ENCODE data around the gene TCERG1L.
"Not testable (repeated sequence)": the region's sequence is repeated elsewhere in the genome, so short reads cannot be mapped to it uniquely, and the experiment has no call there.

TCERG1L gene

GRCh38 chr10:131115321-131115720, 196.2 kb downstream of the TCERG1L start:
- no peak for DNase-seq

- DNase-seq, result no peak
Observed at GRCh38 chr10:131114846-131115245, 196.7 kb downstream of the TCERG1L start.

- no peak for DNase-seq
Observed at GRCh38 chr10:131113709-131114291, 197.7 kb downstream of the TCERG1L start.

GRCh38 chr10:131113165-131113564, 198.4 kb downstream of the TCERG1L start:
- DNase-seq, result no peak

GRCh38 chr10:131112691-131113090, 198.8 kb downstream of the TCERG1L start:
- DNase-seq, result no peak

DNA sequence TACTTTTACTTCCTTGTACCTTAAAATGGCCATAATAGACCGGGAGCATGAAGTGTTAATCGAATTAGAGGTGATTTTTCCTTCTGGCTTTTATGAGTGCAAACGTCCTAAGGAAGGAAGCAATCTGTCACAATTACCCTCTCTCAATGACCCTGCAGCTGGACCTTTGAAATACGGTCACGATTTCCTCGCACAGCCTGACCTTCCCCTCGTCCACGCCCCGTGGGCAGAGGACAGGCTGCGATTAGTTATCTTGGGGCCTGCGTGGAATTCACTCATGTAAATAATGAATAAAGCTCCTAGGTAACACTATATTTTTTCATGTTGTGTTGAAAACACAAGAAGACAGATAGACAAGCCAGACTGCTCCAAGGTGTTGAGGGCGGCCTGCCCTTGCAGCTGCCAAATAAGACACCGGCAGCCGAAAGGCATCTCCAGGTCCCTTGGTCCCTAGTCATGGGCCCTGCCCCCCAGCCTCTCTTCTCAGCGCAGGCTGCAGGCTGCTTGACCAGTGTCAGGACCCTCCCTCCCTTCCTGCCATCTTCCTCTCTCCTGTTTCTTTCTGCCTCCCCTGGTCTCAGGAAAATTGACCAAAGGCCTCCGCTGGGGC, 199.9 kb downstream of the TCERG1L start:
- no peak for DNase-seq

DNA sequence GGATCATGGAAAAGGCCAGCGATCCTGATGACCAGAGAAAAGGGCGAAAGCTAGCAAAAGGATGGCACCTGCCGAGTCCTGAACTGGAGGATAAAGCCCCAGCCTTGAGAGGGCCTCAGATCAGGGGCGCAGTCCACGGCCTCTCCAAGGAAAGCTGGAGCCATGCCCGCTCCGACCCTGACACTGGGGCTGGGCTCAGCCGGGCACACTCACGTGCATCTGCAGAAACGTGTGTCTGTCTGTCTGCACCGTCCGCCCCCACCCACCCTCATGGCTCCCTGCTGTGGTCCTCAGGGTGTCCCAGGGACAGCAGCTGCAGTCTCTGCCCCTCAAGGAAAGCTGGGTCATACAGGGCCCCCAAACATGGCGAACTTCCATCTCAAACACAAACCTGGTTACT, 200.5 kb downstream of the TCERG1L start:
- DNase-seq, result no peak

- no peak for DNase-seq
Observed at GRCh38 chr10:131110241-131110783, 201.2 kb downstream of the TCERG1L start.

DNA sequence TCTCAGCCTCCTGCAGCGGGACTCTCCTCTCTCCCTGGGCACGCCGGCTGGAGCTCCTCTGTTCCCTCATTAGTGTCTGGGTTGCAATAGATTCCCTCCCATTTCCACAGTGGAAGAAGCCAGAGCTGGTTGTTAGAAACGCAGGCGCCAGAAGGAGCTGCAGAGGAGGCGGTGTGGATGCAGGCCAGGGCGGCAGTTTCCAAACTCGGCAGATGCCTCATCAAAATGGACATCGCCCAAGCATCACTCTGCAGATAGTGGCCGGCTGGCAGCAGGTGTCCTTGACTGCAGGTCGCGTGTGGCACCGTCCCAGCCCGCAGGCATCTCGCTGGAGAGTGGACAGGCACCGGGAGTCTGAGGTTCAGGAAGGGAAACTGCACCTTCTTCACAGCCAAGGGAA, 201.8 kb downstream of the TCERG1L start:
- DNase-seq, result no peak

DNA sequence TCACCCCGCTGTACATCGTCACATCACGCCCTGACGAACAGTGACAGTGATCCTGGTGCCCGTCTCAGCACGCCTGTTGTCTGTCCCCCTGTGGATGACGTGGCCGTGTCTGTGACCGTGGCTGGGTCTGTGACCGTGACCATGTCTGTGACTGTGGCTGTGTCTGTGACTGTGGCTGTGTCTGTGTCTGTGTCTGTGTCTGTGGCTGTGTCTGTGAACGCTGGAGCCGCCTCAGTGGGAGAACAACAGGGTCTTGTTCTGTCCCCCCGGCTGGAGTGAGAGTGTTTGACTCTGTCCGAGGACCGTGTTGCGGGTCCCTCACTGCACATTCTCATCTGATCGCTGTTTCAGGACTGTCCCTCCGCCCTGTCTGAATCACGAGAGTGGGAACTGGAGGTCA, 202.2 kb downstream of the TCERG1L start:
- DNase-seq, result no peak

DNA sequence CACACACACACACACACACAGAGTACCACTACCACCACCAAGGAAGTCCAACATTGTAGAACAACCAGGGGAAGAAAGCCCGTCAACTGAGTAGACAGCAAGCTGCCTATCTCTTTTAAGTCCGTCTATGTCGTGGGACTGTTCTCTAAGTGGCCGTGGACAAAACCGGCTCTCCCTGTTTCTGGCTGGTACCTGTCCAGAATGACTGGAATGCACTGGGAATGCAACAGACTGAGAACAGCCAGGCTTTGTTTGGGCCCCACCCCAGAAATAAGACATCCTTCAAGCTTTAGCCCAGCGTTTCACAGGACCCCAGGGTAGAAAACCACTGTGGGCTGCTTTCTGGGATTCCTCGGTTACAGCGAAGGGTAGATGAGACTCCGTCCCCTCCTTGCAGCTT, 203.6 kb downstream of the TCERG1L start:
- no peak for DNase-seq

DNA sequence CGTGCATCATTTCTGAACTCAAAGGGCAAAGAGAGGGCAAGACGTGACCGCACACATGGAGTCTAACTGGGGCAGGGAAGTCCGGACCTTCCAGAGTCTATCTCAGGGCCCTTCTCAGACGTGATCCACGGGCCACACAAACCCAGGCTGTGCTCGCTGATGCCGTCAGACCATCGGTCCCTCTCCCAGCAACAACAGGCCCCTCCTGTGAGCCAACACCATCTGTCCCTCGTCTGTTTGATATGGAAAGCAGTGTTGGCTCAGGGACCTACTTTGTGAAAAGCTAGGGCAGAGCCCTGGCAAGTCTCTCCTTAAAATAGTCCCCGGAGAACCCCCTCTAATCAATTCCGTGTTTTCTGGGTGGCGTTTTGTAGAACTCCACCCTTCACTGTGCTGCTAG, 208.8 kb downstream of the TCERG1L start:
- DNase-seq, result no peak

- DNase-seq, result no peak
Observed at GRCh38 chr10:131102147-131102546, 209.4 kb downstream of the TCERG1L start.

DNA sequence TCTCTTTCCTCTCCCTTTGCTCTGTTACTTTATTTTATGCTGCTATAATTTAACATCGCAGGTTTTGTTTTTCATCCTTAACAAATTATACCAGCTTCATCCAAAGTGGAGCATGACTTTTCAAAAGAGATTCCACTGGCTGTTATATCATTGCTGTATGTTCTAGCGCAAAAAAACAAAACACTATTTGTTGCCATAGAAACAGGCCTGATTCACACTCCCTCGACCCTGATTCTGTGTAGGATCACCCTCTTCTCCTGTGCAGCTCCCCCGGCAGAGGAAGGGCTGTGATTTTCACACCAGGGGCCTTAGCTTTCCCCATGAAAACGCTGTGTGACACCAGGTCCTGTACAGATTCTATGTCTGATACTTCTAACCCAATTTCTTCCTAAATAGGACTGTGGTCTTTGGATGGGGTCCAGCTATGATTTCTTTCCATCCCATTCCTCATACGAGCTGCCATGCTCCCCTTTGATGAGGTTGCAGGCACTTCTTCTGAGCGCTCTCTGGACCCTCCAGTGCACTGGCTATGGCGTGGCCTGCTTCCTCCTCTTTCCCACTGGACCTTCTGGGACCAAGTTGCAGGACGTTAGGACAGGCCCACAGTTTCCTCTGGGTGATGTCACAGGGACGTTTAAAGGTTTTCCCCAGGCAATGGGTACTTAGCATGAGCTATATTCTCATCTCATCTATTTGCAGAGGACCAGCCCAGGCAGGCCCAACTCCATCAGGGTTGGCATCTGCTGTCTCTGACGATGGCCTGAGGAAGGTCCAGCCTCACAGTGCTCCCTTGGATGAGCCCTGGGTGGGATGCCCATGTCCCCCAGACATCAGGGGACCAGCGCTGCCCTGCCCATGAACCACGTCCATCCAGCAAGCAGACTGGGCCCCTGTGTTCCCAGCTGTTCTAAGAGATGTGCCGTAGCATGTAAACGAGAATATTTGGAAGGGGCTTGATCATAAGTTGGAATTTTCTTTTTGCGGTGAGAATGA, 210.8 kb downstream of the TCERG1L start:
- DNase-seq, result not testable (repeated sequence)

DNA sequence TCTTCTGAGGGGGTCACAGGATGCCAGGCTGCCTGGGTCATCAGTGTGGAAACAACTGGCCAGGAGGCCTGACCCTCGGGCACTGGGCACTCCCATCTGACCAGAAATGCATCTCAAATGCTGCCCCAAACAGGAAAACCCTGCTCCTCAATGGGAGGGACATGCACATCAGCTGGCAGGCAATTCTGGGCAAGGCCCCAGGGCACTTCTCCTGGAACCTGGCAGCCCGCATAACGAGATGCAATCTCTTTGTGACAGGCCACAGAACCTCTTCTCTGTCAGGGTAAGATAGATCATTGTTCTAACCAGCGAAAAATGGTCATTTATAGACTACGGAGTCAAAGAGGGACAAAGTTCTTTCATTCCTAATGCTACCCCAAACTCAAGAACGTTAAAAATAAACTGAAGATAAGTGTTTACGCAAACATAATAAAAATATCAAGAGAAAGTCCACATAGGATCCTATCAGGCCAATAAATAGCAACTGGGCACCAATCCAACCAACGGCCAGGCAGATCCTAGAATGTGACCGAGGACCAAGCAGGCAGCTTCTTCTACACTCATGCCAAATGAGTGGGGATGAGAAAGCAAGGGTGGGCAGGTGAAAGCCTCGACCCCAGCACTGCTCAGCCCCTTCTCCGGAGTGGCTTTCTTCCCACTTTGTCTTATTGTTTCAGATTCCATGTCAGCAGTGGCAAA, 212.3 kb downstream of the TCERG1L start:
- no peak for DNase-seq

DNA sequence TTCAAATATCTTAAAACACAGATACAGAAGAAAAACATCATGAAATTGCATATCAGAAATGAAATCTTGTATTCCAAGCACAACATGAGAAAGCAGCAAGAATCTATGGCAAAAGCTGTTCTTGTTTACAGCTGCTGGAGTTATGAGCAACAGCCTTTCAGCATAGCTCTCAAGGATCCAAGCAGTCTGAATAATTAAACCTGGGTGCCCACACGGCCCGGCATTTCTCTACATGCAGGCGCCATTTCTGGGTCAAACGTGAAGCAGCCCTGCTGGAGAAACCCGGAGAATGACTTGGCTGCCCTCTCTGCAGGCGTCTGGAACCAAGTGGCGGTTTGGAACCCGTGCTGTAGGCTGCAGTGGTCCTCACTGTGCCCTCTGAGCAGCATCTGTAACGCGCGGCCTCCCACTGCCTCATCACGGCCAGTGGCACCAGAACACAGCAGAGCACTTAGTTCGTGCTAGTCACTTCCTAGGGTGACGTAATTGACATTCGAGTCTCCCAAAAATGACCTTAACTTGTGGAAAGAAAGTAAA, 213.0 kb downstream of the TCERG1L start:
- DNase-seq, result no peak

GRCh38 chr10:131096031-131096430, 215.5 kb downstream of the TCERG1L start:
- DNase-seq, result no peak

- DNase-seq, result no peak
Observed at GRCh38 chr10:131095313-131095580, 216.3 kb downstream of the TCERG1L start.

DNA sequence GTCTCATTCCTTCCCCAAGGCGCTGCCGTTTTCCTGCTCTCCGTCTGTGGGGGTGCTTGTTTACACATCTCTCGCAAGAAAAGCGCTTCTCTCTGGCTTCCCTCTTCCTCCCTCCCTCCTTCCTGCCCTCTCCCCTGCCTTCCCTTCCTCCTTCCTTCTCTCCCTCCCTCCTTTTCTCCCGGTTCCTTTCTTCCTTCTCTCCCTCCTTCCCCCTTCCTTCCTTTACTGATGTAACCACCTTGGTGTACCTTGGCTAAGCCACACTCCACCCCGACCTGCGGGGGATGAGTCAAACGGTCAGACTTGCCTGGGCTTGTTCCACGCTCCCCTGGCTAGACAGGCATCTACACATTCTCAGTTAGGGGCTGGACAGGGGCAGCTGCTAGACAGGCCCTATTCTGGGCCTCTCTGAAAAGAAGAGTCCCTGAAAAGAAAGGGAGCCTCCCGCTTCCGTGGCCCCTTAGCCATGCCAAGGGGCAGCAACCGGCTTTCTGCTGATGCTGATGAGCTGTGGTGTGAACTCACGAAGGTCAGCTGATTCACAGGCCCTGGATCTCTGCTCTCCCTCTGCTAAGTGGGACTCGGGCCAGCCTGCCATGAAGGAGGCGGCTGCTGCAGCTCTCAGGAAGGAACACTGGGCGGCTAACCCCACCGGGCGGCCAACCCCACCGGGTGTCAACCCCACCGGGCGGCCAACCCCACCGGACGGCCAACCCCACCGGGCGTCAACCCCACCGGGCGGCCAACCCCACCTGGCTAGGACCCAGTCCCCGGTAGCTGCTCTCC, 216.8 kb downstream of the TCERG1L start:
- DNase-seq, result no peak

DNA sequence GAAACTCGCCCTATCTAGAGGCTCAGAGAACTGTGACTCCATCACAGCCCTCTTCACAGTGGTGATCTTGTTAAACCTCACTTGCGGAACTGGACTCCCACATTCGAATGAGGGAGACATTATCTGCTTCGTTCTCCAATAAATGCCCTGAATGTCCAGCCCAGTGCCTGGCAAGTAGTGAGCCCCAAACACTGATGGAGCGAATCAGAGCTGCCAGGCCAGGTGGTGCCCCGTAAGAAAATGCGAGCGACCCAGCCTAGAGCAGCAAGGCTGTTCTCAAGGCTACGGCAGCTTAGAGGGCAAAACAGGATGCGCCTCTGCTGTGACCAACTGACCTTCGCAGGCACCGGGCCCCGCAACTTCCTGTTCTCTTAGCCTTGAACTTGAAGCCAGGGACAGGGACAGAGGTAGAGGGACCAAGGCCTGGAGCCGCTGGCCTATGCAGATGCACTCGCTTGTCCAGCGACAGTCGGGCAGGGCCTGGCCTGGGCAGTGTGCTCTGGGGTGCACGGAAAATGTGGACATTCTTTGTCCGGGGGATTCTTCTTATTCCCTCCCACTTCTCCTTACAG, 217.6 kb downstream of the TCERG1L start:
- DNase-seq, result no peak

GRCh38 chr10:131093346-131093745, 218.2 kb downstream of the TCERG1L start:
- no peak for DNase-seq

- DNase-seq, result no peak
Observed at GRCh38 chr10:131092876-131093275, 218.6 kb downstream of the TCERG1L start.

Data from GDM1 (cell line).